HL-60 (cell line): ENCODE results near the gene OR6M1.

Experiments used
- GABPA ChIP-seq: IDR thresholded peaks from 2 replicates; pipeline ENCODE4 v1.6.1; 2012; ENCODE audit warnings: low read depth
- POLR2AphosphoS5 ChIP-seq: IDR thresholded peaks from 2 replicates; pipeline ENCODE4 v1.6.1; 2012; ENCODE audit warnings: low read depth
- SPI1 ChIP-seq: IDR thresholded peaks from 2 replicates; pipeline ENCODE4 v1.6.1; 2012; ENCODE audit warnings: low read depth, mild to moderate bottlenecking, borderline replicate concordance
- TF ChIP-seq, protein P1 (sequence below): IDR thresholded peaks from one replicate; pipeline ENCODE4 v1.5.1; 2011; ENCODE audit warnings: low read length, control low read depth, inconsistent platforms; ENCODE audit not compliant: insufficient read depth
- TF ChIP-seq, protein P2 (sequence below): IDR thresholded peaks from 2 replicates; pipeline ENCODE4 v1.6.1; 2012; ENCODE audit warnings: low read depth; ENCODE audit not compliant: insufficient replicate concordance

DNA sequence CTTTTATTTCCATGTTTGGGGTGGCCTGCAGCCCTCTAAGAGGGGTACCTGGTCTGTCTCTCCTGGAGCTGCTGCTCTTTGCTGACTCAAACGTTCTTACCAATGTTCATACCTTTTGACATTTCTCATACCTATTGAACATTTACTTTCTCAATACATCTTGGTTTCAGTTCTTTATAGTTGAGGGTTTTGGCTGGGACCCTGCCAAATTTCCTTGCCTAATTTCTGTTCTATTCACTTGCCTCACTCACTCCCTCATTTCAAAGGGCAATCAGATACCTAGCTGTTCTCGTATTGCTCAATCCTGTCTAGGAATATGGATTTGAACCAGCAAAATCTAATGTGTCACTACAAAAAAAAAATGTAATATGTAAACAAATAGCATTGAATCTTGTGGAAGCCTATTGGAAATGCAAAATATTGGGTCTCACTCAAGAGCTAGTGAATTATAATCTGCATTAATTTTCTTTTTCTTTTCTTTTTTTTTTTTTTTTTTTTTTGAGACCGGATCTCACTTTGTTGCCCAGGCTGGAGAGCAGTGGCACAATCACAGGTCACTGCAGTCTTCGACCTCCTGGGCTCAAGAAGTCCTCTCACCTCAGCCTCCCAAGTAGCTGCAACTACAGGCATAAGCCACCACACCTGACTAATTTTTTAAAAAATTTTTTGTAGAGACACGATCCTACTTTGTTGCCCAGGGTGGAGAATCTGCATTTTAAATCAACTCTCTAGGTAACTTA lies 7.5 kb downstream of the OR6M1 start:
- TF ChIP-seq, protein P1, sequence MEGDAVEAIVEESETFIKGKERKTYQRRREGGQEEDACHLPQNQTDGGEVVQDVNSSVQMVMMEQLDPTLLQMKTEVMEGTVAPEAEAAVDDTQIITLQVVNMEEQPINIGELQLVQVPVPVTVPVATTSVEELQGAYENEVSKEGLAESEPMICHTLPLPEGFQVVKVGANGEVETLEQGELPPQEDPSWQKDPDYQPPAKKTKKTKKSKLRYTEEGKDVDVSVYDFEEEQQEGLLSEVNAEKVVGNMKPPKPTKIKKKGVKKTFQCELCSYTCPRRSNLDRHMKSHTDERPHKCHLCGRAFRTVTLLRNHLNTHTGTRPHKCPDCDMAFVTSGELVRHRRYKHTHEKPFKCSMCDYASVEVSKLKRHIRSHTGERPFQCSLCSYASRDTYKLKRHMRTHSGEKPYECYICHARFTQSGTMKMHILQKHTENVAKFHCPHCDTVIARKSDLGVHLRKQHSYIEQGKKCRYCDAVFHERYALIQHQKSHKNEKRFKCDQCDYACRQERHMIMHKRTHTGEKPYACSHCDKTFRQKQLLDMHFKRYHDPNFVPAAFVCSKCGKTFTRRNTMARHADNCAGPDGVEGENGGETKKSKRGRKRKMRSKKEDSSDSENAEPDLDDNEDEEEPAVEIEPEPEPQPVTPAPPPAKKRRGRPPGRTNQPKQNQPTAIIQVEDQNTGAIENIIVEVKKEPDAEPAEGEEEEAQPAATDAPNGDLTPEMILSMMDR: no peak
- TF ChIP-seq SPI1 (no peak), GABPA (no peak), POLR2AphosphoS5 (no peak)
- TF ChIP-seq, protein P2, sequence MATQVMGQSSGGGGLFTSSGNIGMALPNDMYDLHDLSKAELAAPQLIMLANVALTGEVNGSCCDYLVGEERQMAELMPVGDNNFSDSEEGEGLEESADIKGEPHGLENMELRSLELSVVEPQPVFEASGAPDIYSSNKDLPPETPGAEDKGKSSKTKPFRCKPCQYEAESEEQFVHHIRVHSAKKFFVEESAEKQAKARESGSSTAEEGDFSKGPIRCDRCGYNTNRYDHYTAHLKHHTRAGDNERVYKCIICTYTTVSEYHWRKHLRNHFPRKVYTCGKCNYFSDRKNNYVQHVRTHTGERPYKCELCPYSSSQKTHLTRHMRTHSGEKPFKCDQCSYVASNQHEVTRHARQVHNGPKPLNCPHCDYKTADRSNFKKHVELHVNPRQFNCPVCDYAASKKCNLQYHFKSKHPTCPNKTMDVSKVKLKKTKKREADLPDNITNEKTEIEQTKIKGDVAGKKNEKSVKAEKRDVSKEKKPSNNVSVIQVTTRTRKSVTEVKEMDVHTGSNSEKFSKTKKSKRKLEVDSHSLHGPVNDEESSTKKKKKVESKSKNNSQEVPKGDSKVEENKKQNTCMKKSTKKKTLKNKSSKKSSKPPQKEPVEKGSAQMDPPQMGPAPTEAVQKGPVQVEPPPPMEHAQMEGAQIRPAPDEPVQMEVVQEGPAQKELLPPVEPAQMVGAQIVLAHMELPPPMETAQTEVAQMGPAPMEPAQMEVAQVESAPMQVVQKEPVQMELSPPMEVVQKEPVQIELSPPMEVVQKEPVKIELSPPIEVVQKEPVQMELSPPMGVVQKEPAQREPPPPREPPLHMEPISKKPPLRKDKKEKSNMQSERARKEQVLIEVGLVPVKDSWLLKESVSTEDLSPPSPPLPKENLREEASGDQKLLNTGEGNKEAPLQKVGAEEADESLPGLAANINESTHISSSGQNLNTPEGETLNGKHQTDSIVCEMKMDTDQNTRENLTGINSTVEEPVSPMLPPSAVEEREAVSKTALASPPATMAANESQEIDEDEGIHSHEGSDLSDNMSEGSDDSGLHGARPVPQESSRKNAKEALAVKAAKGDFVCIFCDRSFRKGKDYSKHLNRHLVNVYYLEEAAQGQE: no peak
